Gastrocnemius medialis (tissue), 4 donors: ENCODE measurements around the gene LRRC18.

Experiments
- CTCF ChIP-seq, 5 experiments: fragments of 450-650 bp in 3 of 5; fragments of 200-600 bp in 2 of 5; sonication (generic) in 2 of 5; IDR thresholded peaks in 4 of 5; conservative IDR thresholded peaks in 1 of 5; 1 replicate in 4 of 5; 2 replicates in 1 of 5; pipeline ENCODE4 v1.5.1; 2016 to 2019; ENCODE audit warnings: antibody characterized with exemption in 5 of 5, mild to moderate bottlenecking in 3 of 5, moderate library complexity in 3 of 5
- POLR2A ChIP-seq, 2 donors: fragments of 450-650 bp; IDR thresholded peaks; one replicate each; pipeline ENCODE4 v1.6.1; 2017; ENCODE audit warnings: antibody characterized with exemption in 2 of 2, mild to moderate bottlenecking in 2 of 2, moderate library complexity in 2 of 2

GRCh38 chr10:48902096-48902495 lies 37.5 kb downstream of the LRRC18 start:
- TF ChIP-seq CTCF (IDR thresholded peaks at IDR 0.05 in 4 of 5, conservative IDR thresholded peaks at IDR 0.05 in 1 of 5) (no peak), POLR2A (IDR thresholded peaks at IDR 0.05) (no peak)
